HG03565 (cell line): Measurements from ENCODE around the gene ADIRF.

Experiments used
- ATAC-seq: cut with Tn5 transposase; IDR thresholded peaks from one replicate; pipeline ENCODE4 v1.9.1; 2021; ENCODE audit warnings: mild to moderate bottlenecking, moderate library complexity; ENCODE audit not compliant: unreplicated experiment

Gene ADIRF

DNA sequence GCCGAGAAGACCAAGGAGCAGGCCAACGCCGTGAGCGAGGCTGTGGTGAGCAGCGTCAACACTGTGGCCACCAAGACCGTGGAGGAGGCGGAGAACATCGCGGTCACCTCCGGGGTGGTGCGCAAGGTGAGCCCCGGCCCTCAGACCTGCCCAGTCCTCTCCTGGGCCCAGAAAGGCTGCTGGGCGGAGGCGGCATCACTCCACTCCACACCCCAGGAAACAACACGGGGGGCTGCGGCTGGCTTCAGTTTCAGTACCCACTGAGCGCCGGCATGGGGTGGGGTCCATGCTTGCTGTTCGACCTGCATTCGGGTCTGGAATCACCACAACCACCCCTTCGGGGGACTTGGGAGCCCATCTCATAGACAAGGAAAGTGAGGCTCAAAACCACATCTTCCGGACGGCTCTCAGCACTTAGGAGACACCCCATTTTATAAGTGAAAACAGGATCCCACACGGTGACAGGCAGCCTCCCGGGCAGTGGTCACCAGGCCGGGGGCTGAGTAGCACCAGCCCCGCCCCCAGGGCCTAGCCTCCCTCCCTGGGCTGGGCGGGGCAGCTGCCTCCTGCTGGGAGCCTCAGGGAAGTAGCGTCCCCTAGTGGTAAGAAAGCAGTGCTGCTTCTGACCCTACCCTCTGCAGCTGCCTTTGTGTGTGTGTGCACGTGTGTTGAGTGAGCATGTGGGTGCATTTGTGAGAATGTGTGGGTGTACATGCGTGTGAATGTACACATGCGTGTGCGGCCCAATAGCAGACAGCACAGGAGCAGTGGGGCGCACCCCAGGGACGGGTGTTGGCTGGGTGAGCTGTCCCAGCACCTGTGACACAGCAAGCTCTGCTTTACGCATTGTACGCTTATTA is 8.0 kb upstream of the ADIRF start:
- peak; percentile 81 for ATAC-seq

GRCh38 chr10:86960863-86961434 is 7.3 kb upstream of the ADIRF start:
- ATAC-seq = no peak

- ATAC-seq = no peak
Observed at GRCh38 chr10:86961481-86962091, 6.7 kb upstream of the ADIRF start.

DNA sequence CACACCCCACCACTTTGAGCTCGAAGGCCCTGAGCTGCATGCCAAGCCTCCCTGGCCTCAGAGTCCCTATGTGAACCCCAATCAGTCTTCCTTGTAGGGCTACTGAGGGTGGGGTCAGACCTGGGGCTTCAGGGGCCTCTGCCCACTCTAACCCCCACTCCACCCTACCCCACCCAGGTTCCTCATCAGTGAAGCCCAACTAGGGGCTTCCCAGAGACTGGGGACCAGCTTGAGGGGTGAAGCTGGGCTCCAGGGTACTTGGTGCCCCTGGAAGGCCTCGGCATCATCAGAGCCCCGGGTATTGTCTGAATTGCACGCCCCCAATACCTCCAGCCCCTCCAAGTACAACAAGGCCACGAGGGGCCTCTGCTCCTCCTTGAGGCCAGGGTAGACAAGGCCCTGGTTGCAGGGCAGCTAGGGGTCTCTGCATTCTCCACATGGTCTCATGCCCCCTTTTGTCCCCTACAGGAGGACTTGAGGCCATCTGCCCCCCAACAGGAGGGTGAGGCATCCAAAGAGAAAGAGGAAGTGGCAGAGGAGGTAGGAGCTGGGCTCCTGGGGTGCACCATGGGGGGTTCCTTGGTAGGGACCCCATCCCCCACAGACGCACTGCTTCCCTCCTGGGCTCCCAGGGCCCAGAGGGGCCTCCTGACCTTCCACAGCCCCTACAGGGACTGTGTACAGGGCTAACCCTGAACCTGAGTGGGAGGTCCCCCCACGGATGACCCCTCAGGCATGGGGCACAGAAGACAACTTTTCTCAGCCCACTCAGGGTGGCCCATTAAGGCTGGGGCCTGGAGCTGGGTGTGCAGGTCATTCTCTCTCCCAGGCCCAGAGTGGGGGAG is 5.9 kb upstream of the ADIRF start:
- ATAC-seq = no peak

DNA sequence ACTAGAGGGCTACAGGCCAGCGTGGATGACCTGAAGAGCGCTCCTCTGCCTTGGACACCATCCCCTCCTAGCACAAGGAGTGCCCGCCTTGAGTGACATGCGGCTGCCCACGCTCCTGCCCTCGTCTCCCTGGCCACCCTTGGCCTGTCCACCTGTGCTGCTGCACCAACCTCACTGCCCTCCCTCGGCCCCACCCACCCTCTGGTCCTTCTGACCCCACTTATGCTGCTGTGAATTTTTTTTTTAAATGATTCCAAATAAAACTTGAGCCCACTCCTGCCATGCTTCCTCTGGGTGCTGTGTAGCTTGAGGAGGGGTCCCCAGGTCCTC is 5.3 kb upstream of the ADIRF start:
- no peak for ATAC-seq

GRCh38 chr10:86963341-86963919 is 4.9 kb upstream of the ADIRF start:
- no peak for ATAC-seq

DNA sequence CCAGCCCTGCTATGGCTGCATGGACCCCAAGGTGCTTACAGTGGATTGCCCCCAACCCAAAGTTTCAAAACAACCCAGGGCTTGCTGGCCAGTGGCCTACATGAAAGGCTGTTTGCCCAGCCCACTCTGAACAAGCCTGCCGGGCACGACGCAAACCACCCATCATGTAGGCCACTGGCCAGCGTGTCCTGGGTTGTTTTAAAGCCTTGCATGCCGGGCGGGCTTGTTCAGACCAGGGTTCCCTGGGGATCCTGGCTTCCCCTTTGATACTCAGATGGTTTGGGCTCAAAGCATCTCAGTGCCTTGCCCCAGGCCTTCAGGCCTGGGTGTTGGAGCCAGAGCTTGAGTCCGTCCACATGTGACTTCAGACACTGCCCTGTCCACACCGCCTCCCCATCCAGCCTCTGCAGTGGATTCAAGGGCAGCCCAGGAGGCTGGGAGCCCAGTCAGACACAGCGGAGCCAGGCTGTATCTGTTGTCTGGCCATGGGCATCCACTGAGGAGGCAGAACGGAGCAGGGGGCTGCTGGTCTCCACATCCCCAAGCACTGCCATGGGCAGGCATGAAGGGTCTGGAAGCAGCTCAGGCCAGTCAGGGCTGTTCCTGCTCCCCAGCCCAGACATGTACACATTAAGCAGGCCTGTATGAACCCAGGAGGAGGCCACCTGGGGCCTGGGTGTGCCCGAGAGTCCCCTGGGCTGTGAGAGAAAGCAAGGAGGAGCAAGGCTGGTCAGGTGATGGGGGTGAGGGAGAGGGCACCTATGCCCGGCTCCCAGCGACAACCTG is 4.0 kb upstream of the ADIRF start:
- ATAC-seq = no peak

DNA sequence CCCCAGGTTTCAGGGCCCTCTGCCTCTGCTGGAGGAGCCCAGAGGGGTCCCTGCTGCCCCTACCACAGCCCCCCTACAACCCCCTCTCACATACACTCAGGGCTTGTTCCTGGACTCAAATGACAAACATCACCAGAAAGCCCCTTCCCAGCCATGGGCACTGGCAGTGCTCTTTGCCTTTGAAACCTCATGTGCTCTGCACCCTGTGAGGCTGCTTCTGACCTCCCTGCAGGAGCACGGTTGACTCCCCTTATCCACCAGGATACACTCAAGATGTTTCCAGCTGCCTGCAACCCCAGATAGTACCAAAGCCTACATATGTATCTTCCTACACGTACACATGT is 3.5 kb upstream of the ADIRF start:
- ATAC-seq = no peak

DNA sequence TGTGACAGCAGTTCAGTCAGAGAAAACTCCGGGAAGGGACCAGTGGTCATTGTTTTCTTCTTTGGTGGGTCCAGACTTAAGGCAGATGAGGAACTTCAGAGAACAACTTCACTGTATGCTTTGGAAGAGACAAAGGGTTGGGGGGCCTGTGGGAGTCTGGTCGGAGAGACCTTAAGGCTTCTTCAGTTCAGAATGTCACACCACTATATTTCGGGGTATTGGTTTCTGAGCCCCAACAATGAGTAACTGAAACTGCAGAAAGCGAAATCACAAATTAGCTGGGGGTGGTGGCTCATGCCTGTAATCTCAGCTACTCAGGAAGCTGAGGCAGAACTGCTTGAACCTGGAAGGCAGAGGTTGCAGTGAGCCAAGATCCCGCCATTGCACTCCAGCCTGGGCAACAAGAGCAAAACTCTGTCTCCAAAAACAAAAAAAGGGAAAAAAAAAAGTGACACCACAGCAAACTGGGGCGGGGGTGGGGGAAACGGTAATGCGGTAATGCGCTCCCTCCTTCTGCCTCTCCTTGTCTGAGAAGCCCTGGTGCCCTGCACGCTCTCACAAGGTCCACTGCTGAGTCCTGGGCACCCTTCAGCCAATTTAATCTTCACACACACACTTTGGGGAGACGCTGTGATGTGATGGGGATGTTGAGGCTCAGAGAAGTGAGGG is 2.2 kb upstream of the ADIRF start:
- ATAC-seq = no peak

DNA sequence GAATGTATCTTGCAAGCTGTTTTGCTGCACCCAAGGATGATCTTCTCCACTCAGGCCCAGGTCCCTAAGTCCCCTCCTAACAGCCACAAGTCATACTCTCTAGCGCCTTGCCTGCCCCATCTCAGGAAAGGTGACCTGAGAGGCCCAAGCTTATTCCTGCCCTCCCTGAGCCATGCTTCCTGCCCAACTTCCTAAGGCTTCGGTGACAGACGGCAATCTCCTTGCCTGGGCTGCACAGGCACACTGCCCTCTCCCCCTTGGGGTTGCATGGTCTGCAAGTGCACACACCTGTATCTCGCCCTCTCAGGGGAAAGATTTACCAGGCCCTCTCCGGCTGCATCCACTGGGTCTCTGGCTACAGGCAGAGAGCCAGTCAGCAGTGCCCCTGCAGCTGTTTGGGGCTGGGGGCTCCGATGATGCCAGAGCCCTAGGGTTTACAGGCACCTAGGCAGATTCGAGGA is 771 bp upstream of the ADIRF start:
- ATAC-seq = no peak

DNA sequence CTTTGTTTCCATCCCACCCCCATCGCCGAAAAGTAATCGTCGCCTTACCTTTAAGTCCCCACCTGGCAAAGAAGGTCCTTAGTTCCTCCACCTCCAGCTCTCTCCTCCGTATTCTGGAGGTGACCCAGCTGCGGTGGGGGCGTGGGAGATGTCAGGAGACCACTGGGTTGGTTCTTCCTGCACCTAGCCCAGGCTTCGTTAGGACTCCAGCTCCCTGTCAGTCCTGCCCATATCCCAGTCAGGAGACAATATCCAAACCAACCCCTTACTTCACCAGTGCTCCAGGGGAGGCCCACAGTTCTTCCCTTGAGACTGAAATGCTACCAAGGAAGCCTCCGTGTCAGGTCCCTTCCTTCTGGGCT is 693 bp downstream of the ADIRF start:
- no peak for ATAC-seq

DNA sequence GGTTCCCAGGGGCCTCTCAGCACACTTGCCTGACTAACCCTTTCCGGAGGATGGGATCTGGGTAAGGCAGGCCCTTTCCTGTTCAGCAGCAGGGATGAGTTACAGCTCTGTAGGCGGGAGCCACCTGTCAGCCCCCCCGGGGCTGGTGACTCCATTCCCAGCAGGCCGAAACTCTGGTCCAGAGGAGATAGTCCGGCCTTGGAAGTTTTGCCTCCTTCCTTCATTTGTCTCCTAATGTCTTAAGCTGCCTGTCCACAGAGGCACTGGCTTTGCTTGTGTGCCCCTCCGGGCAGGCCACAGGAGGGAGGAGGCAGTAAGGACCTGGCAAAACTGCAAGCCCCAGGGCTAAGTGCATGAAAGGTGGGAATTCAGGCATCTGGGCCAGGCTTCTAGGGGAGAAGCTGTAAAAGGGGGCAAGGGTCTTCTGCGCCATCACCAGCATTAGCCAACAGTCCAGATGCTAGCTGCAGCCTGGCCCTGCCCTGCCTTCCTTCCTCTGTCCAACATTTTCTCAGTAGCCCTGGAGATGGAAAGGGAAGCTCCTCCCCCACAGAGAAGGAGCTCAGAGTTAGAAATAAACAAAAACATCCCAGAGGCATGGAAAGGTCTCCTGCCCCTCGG is 1.2 kb downstream of the ADIRF start:
- ATAC-seq = no peak

GRCh38 chr10:86970162-86970981 is 2.1 kb downstream of the ADIRF start:
- no peak for ATAC-seq

DNA sequence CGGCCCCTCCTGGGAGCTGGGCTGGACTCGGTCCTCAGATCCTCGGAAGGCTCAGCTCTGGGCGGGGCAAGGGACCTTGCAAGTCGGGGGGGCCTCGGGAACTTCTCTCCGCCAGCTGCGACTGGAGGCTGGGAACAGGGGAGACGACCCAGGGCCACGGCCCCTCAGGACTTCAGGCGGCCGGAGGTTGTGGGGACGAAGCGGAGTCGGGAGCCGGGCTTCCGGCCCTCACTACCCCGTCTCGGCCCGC is 2.6 kb downstream of the ADIRF start:
- no peak for ATAC-seq

- peak; percentile 68 for ATAC-seq
Observed at GRCh38 chr10:86971232-86971991, 3.1 kb downstream of the ADIRF start.

DNA sequence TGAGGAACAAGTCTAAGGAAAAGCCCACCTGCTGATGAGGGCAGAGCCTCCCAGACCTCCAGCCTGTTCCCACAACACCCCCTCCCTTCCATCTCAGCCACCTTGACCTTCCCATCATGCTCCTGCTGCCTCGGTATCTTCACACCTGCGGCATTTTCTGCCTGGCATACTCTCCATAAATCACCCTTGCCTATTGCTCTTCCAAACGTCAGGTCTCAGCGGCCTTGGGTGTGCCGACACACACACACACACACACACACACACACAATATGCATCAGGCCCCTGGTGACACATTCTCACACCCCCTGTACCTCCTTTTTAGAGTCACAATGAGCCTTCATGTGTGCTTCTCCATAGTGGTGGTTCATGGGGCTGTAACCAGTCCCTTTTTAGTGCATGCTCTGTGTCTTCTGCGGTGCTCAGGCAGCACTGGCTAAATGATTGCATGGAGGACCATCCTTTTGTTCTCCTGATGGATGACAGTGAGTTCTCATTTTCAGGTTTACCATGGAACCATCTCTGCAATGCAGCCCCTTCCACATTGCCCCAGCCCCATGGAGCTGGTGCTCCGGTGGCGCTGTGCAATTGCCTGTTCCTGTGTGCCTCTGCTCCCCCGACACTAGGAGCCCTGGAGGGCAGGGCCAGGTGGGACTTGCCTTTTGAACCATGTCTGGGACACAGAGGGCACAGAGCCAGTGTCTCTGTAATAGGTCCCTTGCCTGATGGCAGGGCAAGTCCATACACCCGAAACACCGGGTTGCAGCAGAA is 4.5 kb downstream of the ADIRF start:
- ATAC-seq = no peak

- no peak for ATAC-seq
Observed at GRCh38 chr10:86974484-86974883, 6.2 kb downstream of the ADIRF start.
